Right lung (tissue), 5 donors: Measurements from ENCODE around the gene GPX3. TPM values are rescaled to one million over a fixed set of nuclear protein-coding genes. Genes with fewer than 3 reads are reported as not detected.

Experiments used
- DNase-seq, 2 donors: peaks; one replicate each; pipeline ENCODE4 v3.0.0-alpha.2; 2013
- polyA plus RNA-seq, 5 donors: library from polyadenylated mRNA; unstranded; fragments of 120-200 nt; gene quantifications; one replicate each; pipeline versions ENCODE4 v1.2.1 to v1.2.3, GENCODE V29; 2013; ENCODE audit warnings: inconsistent platforms in 1 of 5, low replicate concordance in 1 of 5; ENCODE audit not compliant: insufficient read length in 5 of 5, insufficient read depth in 1 of 5

GPX3 gene
- polyA plus RNA-seq, 5 donors: 33.8 to 140 (median 60.3) TPM

GRCh38 chr5:151007430-151008209, 12.8 kb upstream of the GPX3 start:
- DNase-seq: no peak

GRCh38 chr5:151008210-151008491, 12.2 kb upstream of the GPX3 start:
- DNase-seq: no peak

GRCh38 chr5:151008906-151009305, 11.5 kb upstream of the GPX3 start:
- DNase-seq: no peak

GRCh38 chr5:151012862-151013261, 7.5 kb upstream of the GPX3 start:
- DNase-seq: no peak

GRCh38 chr5:151014680-151015343, 5.6 kb upstream of the GPX3 start:
- no peak for DNase-seq

GRCh38 chr5:151015974-151016587, 4.3 kb upstream of the GPX3 start:
- DNase-seq: no peak

- no peak for DNase-seq
These were observed 3.7 kb upstream of the GPX3 start for GRCh38 chr5:151016700-151017099.

GRCh38 chr5:151017897-151018296, 2.5 kb upstream of the GPX3 start:
- DNase-seq: no peak

GRCh38 chr5:151018846-151019245, 1.5 kb upstream of the GPX3 start:
- DNase-seq: no peak

GRCh38 chr5:151019331-151019730, 1.1 kb upstream of the GPX3 start:
- DNase-seq: no peak

- no peak for DNase-seq
These were observed 1.4 kb downstream of the GPX3 start for GRCh38 chr5:151021746-151022145.

GRCh38 chr5:151022511-151023018, 2.2 kb downstream of the GPX3 start:
- no peak for DNase-seq

GRCh38 chr5:151023047-151023615, 2.7 kb downstream of the GPX3 start:
- no peak for DNase-seq

- no peak for DNase-seq
These were observed 3.3 kb downstream of the GPX3 start for GRCh38 chr5:151023651-151024050.

- DNase-seq: no peak
These were observed 4.3 kb downstream of the GPX3 start for GRCh38 chr5:151024440-151025249.

GRCh38 chr5:151025250-151025606, 4.8 kb downstream of the GPX3 start:
- no peak for DNase-seq

GRCh38 chr5:151026088-151026487, 5.7 kb downstream of the GPX3 start:
- DNase-seq: no peak

- no peak for DNase-seq
These were observed 6.3 kb downstream of the GPX3 start for GRCh38 chr5:151026679-151027078.

GRCh38 chr5:151027961-151028479, 7.6 kb downstream of the GPX3 start:
- DNase-seq: no peak

- no peak for DNase-seq
These were observed 8.3 kb downstream of the GPX3 start for GRCh38 chr5:151028717-151029116.

GRCh38 chr5:151029179-151030055, 9.0 kb downstream of the GPX3 start:
- no peak for DNase-seq
